ENCODE data around the gene PP2D1. TPM values are rescaled to one million over a fixed set of nuclear protein-coding genes. Genes with fewer than 3 reads are reported as not detected.

PP2D1 gene
- total RNA-seq, 6 experiments from 2014 or later, result not detected

DNA sequence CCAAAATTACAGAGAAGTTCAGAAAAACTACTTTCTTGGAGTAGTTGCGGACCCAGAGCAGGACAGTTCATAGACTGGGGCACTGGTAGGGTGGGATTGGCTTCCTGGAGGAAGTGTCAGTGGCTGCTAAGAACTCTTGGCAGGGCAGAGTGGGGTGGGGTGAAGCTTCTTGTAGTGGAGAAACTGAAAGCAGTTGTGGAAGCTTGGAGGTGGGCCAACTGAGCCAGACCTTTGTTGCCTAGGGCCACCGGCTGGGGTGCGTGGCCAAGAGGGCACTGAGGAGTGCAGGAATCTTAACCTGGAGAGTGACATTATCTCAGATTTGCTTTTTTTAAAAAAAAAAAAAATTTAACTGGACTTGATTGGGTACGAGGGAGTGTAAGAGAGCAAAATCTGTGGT is 31.3 kb upstream of the PP2D1 start:
- Mint-ChIP-seq H3K4me3 (no peak overlapping the region), H3K27me3 (ENCODE audit: insufficient read depth) (no peaks in the 10 kb centered on the region), H3K4me1 (ENCODE audit: low read depth) (peaks cover 42% of the 10 kb centered on the region), H3K9me3 (no peaks in the 10 kb centered on the region), H3K27ac (no peak overlapping the region), H3K36me3 (ENCODE audit: low read depth) (no peaks in the 10 kb centered on the region)
- DNase-seq, result no peak
- TF ChIP-seq, protein P1, sequence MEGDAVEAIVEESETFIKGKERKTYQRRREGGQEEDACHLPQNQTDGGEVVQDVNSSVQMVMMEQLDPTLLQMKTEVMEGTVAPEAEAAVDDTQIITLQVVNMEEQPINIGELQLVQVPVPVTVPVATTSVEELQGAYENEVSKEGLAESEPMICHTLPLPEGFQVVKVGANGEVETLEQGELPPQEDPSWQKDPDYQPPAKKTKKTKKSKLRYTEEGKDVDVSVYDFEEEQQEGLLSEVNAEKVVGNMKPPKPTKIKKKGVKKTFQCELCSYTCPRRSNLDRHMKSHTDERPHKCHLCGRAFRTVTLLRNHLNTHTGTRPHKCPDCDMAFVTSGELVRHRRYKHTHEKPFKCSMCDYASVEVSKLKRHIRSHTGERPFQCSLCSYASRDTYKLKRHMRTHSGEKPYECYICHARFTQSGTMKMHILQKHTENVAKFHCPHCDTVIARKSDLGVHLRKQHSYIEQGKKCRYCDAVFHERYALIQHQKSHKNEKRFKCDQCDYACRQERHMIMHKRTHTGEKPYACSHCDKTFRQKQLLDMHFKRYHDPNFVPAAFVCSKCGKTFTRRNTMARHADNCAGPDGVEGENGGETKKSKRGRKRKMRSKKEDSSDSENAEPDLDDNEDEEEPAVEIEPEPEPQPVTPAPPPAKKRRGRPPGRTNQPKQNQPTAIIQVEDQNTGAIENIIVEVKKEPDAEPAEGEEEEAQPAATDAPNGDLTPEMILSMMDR (IDR thresholded peaks at IDR 0.05), result no peak

DNA sequence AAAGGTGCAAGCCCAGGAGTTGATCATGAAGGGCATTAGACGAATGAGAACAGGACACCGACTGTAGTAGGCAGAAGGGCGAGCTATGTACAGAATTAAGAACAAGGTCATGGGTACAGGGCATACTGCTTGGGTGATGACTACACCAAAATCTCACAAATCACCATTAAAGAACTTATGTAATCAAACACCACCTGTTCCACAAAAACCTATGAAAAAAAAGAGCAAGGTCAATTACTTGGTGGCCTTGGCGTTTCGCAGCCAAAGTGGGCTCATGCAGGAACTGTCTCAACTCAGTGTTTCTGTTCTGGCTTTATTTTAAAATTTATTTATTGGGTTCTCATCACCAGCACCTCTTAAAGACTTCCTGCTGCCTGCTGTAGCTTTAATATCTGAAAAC is 30.3 kb upstream of the PP2D1 start:
- DNase-seq, result no peak
- TF ChIP-seq, protein P1 (IDR thresholded peaks at IDR 0.05), result no peak
- no peak overlapping the region for H3K27ac Mint-ChIP-seq
- H3K4me3 Mint-ChIP-seq, result no peak overlapping the region
- H3K9me3 Mint-ChIP-seq, result no peaks in the 10 kb centered on the region
- H3K36me3 Mint-ChIP-seq (ENCODE audit: low read depth), result no peaks in the 10 kb centered on the region
- peaks cover 33% of the 10 kb centered on the region for H3K4me1 Mint-ChIP-seq (ENCODE audit: low read depth)
- 0 out of 2 replicates have a peak, but pooled peaks cover 2% of the 10 kb centered on the region for H3K27me3 Mint-ChIP-seq (ENCODE audit: insufficient read depth)

DNA sequence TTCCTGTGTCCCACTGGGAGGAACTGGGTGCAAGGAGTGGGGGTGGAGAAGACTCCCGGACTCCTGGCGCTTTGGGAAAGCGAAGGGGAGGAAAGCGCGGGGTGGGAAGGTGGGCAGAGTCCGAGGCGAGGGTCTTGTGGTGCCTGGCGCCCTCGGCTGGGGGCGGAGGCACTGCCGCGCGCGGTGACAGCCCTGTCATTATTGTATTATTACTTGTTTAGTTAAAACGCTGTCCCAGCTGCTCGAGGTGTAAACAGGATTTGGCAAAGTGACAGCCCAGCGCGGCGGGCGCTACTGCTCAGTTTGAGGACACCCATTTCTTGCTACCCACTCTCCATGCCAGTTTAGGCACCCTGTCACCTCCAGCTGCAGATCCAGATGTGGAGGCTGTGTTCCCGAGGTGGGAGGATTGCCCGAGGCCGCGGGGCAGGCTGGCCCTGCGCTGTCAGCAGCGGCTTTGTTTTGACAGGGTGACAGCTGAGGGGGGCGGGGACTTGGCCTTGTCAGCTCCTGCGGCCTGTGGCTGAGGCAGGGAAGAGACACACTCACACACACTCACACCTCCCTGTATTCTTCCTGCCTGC is 29.2 kb upstream of the PP2D1 start:
- TF ChIP-seq, protein P1 (IDR thresholded peaks at IDR 0.05), result no peak
- peaks cover 31% of the 10 kb centered on the region for H3K4me1 Mint-ChIP-seq (ENCODE audit: low read depth)
- no peaks in the 10 kb centered on the region for H3K36me3 Mint-ChIP-seq (ENCODE audit: low read depth)
- H3K9me3 Mint-ChIP-seq, result no peaks in the 10 kb centered on the region
- 0 out of 2 replicates have a peak, but pooled peaks cover 2% of the 10 kb centered on the region for H3K27me3 Mint-ChIP-seq (ENCODE audit: insufficient read depth)
- H3K4me3 Mint-ChIP-seq, result peak overlapping the region; percentile 99
- H3K27ac Mint-ChIP-seq, result peak overlapping the region; percentile 75
- peak; percentile 40 for DNase-seq

DNA sequence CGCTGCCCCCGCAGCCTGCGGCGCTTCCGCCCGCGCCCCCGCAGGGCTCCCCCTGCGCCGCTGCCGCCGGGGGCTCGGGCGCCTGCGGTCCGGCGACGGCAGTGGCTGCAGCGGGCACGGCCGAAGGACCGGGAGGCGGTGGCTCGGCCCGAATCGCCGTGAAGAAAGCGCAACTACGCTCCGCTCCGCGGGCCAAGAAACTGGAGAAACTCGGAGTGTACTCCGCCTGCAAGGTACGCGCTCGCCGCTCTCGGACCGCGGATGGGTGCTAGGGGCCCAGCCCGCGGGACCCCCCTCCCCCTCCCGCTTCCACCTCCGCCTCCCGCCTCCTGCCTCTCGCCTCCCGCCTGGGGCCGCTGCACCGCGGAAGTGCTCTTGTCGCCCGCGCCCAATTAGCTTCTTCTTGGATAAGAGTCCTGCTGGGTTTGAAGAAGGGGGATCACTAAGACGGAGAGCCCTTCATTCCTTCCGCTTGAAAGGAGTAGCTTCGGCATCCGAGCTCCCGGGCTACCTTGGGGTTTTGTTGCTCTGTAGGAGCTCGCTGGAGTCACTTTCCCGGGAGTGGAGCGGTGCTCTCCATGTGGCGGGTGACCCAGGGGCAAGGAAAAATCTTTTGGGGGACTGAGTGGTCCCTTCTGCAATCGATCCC is 28.6 kb upstream of the PP2D1 start:
- H3K4me1 Mint-ChIP-seq (ENCODE audit: low read depth), result peaks cover 31% of the 10 kb centered on the region
- peak overlapping the region; percentile 75 for H3K27ac Mint-ChIP-seq
- no peaks in the 10 kb centered on the region for H3K9me3 Mint-ChIP-seq
- TF ChIP-seq, protein P1 (IDR thresholded peaks at IDR 0.05), result peak; percentile 18; the same call in 1 of the 2 replicates
- peak overlapping the region; percentile 99 for H3K4me3 Mint-ChIP-seq
- peak; percentile 67 for DNase-seq
- no peaks in the 10 kb centered on the region for H3K36me3 Mint-ChIP-seq (ENCODE audit: low read depth)
- 0 out of 2 replicates have a peak, but pooled peaks cover 2% of the 10 kb centered on the region for H3K27me3 Mint-ChIP-seq (ENCODE audit: insufficient read depth)

DNA sequence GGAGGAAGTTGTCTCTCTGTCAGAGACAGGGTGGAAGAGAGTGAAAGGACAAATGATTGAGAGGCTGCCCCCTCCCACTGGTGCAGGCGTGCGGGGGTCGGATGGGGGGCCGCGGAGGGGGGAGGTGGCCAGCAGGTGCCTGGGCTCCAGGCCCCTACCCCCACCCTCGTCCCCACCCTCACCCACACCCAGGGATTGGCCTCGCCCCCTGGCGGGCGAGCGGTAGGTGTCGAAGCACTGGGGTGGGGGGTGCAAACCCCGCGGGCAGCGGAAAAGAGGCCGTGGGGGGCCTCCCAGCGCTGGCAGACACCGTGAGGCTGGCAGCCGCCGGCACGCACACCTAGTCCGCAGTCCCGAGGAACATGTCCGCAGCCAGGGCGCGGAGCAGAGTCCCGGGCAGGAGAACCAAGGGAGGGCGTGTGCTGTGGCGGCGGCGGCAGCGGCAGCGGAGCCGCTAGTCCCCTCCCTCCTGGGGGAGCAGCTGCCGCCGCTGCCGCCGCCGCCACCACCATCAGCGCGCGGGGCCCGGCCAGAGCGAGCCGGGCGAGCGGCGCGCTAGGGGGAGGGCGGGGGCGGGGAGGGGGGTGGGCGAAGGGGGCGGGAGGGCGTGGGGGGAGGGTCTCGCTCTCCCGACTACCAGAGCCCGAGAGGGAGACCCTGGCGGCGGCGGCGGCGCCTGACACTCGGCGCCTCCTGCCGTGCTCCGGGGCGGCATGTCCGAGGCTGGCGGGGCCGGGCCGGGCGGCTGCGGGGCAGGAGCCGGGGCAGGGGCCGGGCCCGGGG is 27.9 kb upstream of the PP2D1 start, which contains the start of gene KAT2B:
KAT2B (plus strand) TSS at position 682 of the 783 bp plus-strand sequence; CDS start at position 714, 32 bp downstream.
- TF ChIP-seq, protein P1 (IDR thresholded peaks at IDR 0.05), result peak; percentile 89
- Mint-ChIP-seq H3K27me3 (ENCODE audit: insufficient read depth) (0 out of 2 replicates have a peak, but pooled peaks cover 2% of the 10 kb centered on the region), H3K36me3 (ENCODE audit: low read depth) (no peaks in the 10 kb centered on the region), H3K27ac (peak within 1 kb of the TSS; percentile 75), H3K4me3 (peak within 1 kb of the TSS; percentile 99), H3K4me1 (ENCODE audit: low read depth) (peaks cover 31% of the 10 kb centered on the region), H3K9me3 (no peaks in the 10 kb centered on the region)
- DNase-seq, result peak; percentile 39
